ENCODE measurements around the gene TIE1. TPM values are rescaled to one million over a fixed set of nuclear protein-coding genes. Genes with fewer than 3 reads are reported as not detected.

TIE1 gene
- total and polyA plus RNA-seq, 2 of the 13 experiments (the other 11 are each of a cell fraction or from before 2014, with no cell fraction given), result 0.58 to 0.84 TPM

- H3K4me3 ChIP-seq (replicated peaks in 1 of 3; ENCODE audit: insufficient read depth in 1 of 3, low read depth in 2 of 3, low read length in 3 of 3), result no peak overlapping the region
- no peaks in the 10 kb centered on the region for H3K79me2 ChIP-seq (ENCODE audit: insufficient read depth, low read length)
- H3K4me2 ChIP-seq (ENCODE audit: low read depth, low read length), result no peak overlapping the region
- H3K36me3 ChIP-seq (replicated peaks in 1 of 2; ENCODE audit: control insufficient read depth in 1 of 2, insufficient read depth in 2 of 2, low read length in 2 of 2), result no peaks in the 10 kb centered on the region
- no TSS peak for BruUV-seq (replicated peaks)
- H3K27ac ChIP-seq (ENCODE audit: extremely low read length, insufficient read depth, low read length), result no peak overlapping the region
- TF ChIP-seq HOXA9 (CRISPR knock-in tag; IDR thresholded peaks at IDR 0.05; ENCODE audit: borderline replicate concordance) (no peak), ZNF18 (CRISPR knock-in tag; IDR thresholded peaks at IDR 0.05; ENCODE audit: insufficient replicate concordance) (no peak), MNT (IDR thresholded peaks at IDR 0.05) (peak; percentile 93)
- TF ChIP-seq, protein P1, sequence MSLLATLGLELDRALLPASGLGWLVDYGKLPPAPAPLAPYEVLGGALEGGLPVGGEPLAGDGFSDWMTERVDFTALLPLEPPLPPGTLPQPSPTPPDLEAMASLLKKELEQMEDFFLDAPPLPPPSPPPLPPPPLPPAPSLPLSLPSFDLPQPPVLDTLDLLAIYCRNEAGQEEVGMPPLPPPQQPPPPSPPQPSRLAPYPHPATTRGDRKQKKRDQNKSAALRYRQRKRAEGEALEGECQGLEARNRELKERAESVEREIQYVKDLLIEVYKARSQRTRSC (CRISPR knock-in tag; IDR thresholded peaks at IDR 0.05; ENCODE audit: low read depth), result no peak
- TF ChIP-seq, protein P2, sequence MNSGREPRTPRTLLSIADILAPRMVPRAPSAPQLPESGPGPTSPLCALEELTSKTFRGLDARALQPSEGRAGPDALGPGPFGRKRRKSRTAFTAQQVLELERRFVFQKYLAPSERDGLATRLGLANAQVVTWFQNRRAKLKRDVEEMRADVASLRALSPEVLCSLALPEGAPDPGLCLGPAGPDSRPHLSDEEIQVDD (CRISPR knock-in tag; IDR thresholded peaks at IDR 0.05; ENCODE audit: borderline replicate concordance), result no peak
- no peak overlapping the region for H2AFZ ChIP-seq (ENCODE audit: low read length)
- peaks cover 7 to 36% of the 10 kb centered on the region in 2 experiments for H3K27me3 ChIP-seq (ENCODE audit: control insufficient read depth in 1 of 2, insufficient read depth in 2 of 2, low read length in 2 of 2)
- H3K9me3 ChIP-seq (ENCODE audit: low read length), result no peaks in the 10 kb centered on the region
- intact Hi-C loops (cut with micrococcal nuclease; ENCODE audit: unreplicated experiment) (no loop called here), in situ Hi-C loops (cut with HindIII; ENCODE audit: extremely low pct_ligation_motif_present, low pct_unique_long_range_greater_than_20kb) (no loop called here)
- DNase-seq (ENCODE audit: low spot score), result no peak
- H4K20me1 ChIP-seq (ENCODE audit: insufficient read depth, low read length), result no peaks in the 10 kb centered on the region
- ChIA-PET POLR2A (interaction anchor here (1.1 kb wide), 1 partner anchor 43 kb away, joined by 3 read pairs; the partner anchor contains the start of gene CDC20), CTCF (ENCODE audit: low intra/inter-chr PET ratio, low total read pairs) (no interaction called here)
- H3K4me1 ChIP-seq (ENCODE audit: insufficient read depth, low read length), result peaks cover 33% of the 10 kb centered on the region
- no peak overlapping the region for H3K9ac ChIP-seq (ENCODE audit: insufficient read depth, low read depth, low read length)
- ATAC-seq, result no peak
- WGBS (ENCODE audit: low lambda C conversion rate), result 41% methylated on average over 7 of the region's 10 CpGs
- FAIRE-seq, result no peak
Observed at GRCh38 chr1:43315963-43316737, 15.4 kb downstream of the TIE1 start.

Data from HepG2 (cell line).